Stimulated activated CD4-positive, alpha-beta T cell treated with anti-CD3 and anti-CD28 coated beads, Interleukin-1b, Interleukin-23, amount 100 ng/mL, for 48 hours (primary cell): ENCODE measurements around the gene CPNE7.

ENCODE experiments used
- DNase-seq: peaks from one replicate; pipeline ENCODE4 v3.0.0-alpha.2; 2020

CPNE7 gene

GRCh38 chr16:89575247-89576152, at the start of gene CPNE7:
TSS of gene CPNE7 (plus strand) at chr16:89575758. CDS start at chr16:89575898, 140 bp downstream.
- DNase-seq = no peak

DNA sequence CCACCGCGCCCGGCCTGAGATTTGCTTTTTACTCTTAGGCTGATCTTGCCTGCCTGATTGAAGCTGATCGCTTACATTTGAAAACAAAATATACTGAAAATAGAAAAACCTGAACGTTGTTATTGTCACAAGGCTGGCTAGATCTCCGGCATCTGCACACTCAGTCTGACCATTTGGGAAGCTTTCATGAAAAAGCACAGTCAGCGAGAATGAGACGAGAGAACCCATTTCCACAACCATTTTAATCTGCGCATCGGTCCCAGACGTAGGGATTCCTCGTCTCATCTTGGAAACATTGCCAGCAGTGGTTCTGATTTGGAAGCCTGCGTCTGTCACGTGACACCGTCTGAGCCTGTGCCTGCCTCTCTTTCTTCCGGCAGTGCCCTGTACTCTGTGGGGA, 46.5 kb upstream of the CPNE7 start:
- no peak for DNase-seq

- DNase-seq = no peak
Observed at GRCh38 chr16:89530401-89531381, 44.9 kb upstream of the CPNE7 start.

DNA sequence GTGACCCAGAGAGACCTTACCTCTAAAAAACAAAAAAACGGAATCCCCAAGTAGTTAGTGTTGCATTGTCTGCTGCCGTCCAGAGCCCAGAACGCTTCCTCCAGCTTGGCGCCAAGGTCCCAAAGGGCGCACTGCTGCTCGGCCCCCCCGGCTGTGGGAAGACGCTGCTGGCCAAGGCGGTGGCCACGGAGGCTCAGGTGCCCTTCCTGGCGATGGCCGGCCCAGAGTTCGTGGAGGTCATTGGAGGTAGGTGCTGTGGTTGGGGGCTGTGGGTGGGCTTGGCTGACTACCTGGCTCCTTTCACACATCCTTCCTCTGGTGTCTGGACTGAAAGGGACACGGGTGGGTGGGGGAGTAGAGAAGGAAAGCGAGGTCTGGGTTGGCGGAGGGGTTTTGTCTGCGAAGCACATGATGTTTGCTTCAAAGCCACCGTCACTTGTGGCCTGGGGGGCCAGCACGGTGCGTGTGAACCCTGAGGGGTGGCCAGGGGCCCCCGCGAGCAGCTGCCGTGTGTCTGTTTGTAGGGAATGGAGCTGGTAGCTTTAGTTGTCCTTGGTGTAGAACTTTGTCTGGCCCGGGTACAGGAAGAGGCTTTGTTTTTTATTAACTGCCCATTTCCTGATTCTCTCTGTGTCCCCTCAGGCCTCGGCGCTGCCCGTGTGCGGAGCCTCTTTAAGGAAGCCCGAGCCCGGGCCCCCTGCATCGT, 43.6 kb upstream of the CPNE7 start:
- no peak for DNase-seq

DNA sequence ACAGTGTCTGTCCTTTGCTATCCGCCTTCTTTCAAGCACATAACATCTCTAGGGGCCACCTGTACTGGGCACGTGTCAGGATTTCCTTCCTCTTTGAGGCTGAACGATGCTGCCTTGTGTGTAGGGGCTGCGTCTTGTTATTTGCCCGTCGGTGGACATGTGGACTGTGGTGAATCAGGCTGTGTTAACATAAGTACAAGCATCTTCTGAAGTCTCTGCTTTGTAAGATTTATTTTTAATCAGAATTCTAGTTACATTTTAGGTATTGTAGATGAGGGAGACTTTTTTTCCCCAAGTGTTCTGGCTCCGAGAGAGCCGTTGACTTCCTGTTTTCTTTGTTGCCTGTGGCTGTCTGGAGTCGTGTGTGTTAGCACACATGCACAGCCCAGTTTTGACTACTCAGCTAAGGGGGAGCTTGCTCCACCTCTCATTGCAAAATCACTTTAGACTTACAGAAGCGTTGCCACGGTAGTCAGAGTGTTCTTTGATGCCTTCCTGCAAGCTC, 41.3 kb upstream of the CPNE7 start:
- DNase-seq = no peak

GRCh38 chr16:89536371-89536770, 39.2 kb upstream of the CPNE7 start:
- DNase-seq = no peak

GRCh38 chr16:89536886-89537548, 38.5 kb upstream of the CPNE7 start:
- DNase-seq = no peak

- no peak for DNase-seq
Observed at GRCh38 chr16:89537549-89537925, 38.0 kb upstream of the CPNE7 start.

DNA sequence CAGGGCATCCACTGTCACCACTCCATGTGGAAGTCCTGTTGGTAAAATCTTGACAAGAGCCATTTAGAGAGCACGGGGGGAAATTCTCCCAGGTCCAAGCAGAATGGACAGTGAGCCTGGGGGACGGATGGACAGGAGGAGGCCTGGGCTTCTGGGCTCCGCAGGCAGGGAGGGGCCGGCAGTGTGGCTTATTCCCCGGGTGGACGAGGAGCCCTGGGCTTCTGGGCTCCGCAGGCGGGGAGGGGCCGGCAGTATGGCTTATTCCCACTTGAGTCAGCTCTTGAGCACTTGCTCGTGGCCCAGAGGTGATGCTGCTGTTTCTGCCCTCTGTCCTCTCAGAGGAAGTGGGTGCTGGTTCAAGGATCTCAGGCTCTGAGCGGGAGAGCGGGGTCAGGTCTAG, 37.3 kb upstream of the CPNE7 start:
- DNase-seq = no peak

DNA sequence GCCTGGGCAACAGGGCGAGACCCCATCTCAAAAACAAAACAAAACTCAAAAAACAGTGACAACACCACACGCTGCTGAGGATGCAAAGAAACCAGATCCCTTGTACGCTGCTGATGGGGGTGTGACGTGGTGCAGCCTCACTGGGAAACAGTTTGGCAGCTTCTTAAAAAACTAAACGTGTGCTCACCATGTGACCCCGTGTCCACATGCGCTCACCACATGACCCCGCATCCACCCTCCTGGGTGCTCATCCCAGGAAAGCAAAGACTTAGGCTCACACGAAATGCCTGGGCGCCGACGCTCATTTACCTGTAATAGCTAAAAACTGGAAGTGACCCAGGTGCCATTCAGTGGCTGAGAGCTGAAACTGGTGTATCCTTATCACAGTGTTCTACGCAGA, 35.0 kb upstream of the CPNE7 start:
- no peak for DNase-seq

DNA sequence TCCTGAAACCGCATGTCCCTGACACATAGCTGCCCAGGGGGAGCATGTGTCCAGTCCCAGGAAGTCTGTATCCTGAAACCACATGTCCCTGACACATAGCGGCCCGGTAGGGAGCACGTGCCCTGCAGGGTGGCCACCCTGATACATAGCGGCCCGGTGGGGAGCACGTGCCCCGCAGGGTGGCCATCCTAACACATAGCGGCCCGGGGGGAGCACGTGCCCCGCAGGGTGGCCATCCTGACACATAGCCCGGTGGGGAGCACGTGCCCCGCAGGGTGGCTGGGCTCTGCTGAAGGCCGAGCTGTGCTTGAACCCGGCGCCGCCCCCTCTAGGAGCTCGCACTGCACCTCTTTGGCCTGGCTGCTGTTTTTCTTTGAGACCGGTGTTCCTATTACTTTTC, 33.8 kb upstream of the CPNE7 start:
- no peak for DNase-seq

- DNase-seq = no peak
Observed at GRCh38 chr16:89544113-89544512, 31.4 kb upstream of the CPNE7 start.

DNA sequence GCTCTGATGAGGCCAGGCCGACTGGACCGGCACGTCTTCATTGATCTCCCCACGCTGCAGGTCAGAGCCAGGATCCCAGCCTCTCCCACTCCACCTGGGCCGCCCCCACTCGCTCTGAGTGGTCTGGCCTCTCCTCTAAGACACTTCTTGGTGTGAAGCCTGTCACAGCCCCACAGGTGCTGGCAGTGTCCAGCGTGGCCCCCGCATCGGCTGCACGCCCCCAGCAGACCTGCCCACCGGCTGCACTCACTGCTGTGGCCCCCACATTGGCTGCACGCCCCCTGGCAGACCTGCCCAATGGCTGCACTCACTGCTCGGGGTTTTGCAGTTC, 30.9 kb upstream of the CPNE7 start:
- no peak for DNase-seq

GRCh38 chr16:89545044-89545830, 30.3 kb upstream of the CPNE7 start:
- no peak for DNase-seq

DNA sequence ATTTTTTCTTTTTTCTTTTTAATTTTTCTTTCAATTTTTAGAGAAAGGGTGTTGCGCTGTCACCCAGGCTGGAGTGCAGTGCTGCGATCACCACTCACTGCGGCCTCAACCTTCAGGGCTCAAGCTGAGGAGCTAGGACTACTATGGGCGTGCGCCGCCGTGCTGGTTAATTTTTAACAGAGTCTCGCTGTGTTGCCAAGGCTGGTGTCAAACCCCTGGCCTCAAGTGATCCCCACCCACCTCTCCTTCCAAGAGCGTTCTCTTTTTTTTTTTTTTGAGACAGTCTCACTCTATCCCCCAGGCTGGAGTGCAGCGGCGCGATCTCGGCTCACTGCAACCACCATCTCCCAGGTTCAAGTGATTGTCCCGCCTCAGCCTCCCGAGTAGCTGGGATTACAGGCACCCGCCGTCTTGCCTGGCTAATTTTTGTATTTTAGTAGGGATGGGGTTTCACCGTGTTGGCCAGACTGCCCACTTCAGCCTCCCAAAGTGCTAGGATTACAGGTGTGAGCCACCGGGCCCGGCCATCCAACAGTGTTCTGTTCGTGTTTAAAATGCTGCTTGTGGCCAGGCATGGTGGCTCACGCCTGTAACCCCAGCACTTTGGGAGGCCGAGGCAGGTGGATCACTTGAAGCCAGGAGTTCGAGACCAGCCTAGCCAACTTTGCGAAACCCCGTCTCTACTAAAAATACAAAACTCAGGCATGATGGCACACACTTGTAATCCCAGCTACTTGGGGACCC, 29.6 kb upstream of the CPNE7 start:
- DNase-seq = no peak

DNA sequence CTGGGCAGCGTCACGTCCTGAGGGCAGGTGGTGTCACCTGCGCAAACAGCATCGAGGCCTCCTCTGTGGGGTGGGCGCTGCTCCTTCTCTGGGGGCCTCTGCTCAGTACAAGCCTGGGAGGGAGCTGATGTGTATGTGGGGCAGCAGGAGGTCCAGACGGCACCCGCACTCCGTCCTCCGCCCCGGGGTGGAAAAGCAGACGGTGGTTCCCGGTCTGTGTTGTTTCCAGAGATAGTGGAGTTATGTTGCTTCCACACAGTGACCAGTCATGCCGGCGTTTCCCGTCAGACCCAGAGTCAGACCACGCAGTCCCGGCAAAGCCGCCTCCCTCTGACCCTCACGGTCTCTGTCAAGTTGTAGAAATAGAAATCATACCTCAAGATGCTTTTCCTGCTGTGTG, 28.8 kb upstream of the CPNE7 start:
- no peak for DNase-seq

DNA sequence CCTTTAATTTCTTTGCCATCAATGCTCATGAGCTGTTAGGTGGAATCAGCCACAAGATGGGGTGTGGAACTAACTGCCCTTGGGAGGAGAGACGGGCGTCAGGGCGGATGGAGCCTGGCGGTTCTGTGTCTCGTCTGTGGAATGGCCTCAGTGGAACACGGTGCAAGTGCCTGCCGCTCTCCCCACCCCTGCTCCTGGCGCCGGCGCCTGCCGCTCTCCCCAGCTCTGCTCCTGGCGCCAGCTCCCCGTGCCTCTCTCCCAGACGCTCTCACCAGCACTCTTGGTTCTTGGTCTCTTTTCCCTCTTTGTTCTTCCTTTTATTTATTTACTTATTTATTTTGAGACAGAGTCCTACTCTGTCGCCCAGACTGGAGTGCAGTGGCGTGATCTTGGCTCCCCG, 28.3 kb upstream of the CPNE7 start:
- DNase-seq = no peak

- no peak for DNase-seq
Observed at GRCh38 chr16:89547860-89548259, 27.7 kb upstream of the CPNE7 start.

GRCh38 chr16:89548344-89549006, 27.1 kb upstream of the CPNE7 start:
- no peak for DNase-seq

GRCh38 chr16:89549007-89549700, 26.4 kb upstream of the CPNE7 start:
- no peak for DNase-seq
